Osteocyte (in vitro differentiated cells): ENCODE results near the gene WDR7. TPM values are rescaled to one million over a fixed set of nuclear protein-coding genes. Genes with fewer than 3 reads are reported as not detected.

Experiments
- DNase-seq: peaks from one replicate; pipeline ENCODE4 v3.0.0; 2021; ENCODE audit warnings: mixed read lengths; ENCODE audit not compliant: unreplicated experiment; ENCODE audit errors: extremely low spot score
- H3K27ac Mint-ChIP-seq: one replicate; pipeline ENCODE4 v1.8.0; 2021; ENCODE audit warnings: mild to moderate bottlenecking, mixed read lengths; ENCODE audit not compliant: unreplicated experiment
- H3K27me3 Mint-ChIP-seq: one replicate; pipeline ENCODE4 v1.8.0; 2021; ENCODE audit warnings: mixed read lengths; ENCODE audit not compliant: unreplicated experiment
- H3K36me3 Mint-ChIP-seq: one replicate; pipeline ENCODE4 v1.8.0; 2021; ENCODE audit warnings: mixed read lengths; ENCODE audit not compliant: unreplicated experiment
- H3K4me1 Mint-ChIP-seq: one replicate; pipeline ENCODE4 v1.8.0; 2021; ENCODE audit warnings: mixed read lengths; ENCODE audit not compliant: unreplicated experiment
- H3K4me3 Mint-ChIP-seq: one replicate; pipeline ENCODE4 v1.8.0; 2021; ENCODE audit warnings: mild to moderate bottlenecking, moderate library complexity, mixed read lengths; ENCODE audit not compliant: unreplicated experiment
- H3K9me3 Mint-ChIP-seq: one replicate; pipeline ENCODE4 v1.8.0; 2021; ENCODE audit warnings: mixed read lengths; ENCODE audit not compliant: unreplicated experiment
- total RNA-seq: library from RNA; stranded (reverse); gene quantifications from 2 replicates; pipeline ENCODE4 v1.2.1, GENCODE V29; 2021
- TF ChIP-seq, protein P1 (sequence below): fragments of 200-600 bp; sonication (generic); IDR thresholded peaks from 2 replicates; pipeline ENCODE4 v1.5.0; 2021; ENCODE audit warnings: antibody characterized with exemption, mild to moderate bottlenecking, moderate library complexity

WDR7 gene
- total RNA-seq, 1 donor from 2014 or later = 25.9 TPM

DNA sequence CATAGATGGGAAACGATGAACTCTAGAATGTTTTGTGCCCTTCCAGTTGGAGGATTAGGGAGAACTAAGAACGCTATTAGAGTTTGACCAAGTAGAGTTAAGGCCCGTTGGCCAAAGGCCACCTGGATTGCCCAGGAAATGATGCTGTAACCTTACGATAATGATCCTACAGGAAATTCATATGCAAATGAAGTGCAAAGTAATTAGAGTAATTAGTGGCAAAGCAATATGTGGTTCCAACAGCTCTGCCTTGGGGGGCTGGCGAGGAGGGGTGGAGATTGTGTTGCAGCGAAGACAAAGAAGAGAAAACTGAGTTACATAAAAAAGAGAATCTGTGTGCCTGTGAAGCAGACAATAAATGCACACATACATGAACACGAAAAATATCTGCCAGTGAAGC, 434.2 kb downstream of the WDR7 start:
- TF ChIP-seq, protein P1, sequence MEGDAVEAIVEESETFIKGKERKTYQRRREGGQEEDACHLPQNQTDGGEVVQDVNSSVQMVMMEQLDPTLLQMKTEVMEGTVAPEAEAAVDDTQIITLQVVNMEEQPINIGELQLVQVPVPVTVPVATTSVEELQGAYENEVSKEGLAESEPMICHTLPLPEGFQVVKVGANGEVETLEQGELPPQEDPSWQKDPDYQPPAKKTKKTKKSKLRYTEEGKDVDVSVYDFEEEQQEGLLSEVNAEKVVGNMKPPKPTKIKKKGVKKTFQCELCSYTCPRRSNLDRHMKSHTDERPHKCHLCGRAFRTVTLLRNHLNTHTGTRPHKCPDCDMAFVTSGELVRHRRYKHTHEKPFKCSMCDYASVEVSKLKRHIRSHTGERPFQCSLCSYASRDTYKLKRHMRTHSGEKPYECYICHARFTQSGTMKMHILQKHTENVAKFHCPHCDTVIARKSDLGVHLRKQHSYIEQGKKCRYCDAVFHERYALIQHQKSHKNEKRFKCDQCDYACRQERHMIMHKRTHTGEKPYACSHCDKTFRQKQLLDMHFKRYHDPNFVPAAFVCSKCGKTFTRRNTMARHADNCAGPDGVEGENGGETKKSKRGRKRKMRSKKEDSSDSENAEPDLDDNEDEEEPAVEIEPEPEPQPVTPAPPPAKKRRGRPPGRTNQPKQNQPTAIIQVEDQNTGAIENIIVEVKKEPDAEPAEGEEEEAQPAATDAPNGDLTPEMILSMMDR = no peak
- Mint-ChIP-seq H3K27me3 (peaks cover 5% of the 10 kb centered on the region), H3K36me3 (no peaks in the 10 kb centered on the region), H3K9me3 (peaks cover 8% of the 10 kb centered on the region), H3K4me1 (no peaks in the 10 kb centered on the region), H3K4me3 (no peak overlapping the region), H3K27ac (no peak overlapping the region)
- no peak for DNase-seq

DNA sequence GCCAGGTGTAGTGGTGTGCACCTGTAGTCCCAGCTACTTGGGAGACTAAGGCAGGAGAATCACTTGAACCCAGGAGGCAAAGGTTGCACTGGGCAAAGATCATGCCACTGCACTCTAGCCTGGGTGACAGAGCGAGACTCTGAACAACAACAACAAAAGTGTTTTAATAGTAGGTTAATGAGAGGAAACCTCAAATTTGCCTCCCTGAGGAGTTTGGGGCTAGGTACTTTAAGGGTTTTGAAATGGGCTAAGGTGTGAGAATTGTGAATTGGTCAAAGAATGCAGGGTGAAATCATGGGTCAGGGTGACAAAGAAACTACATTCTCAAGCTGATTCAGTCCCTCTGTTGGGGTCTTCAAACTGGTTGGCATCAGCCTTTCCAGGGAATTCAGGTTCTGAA, 435.0 kb downstream of the WDR7 start:
- DNase-seq = no peak
- Mint-ChIP-seq H3K9me3 (peaks cover 8% of the 10 kb centered on the region), H3K27ac (no peak overlapping the region), H3K4me1 (no peaks in the 10 kb centered on the region), H3K27me3 (peaks cover 4% of the 10 kb centered on the region), H3K4me3 (no peak overlapping the region), H3K36me3 (no peaks in the 10 kb centered on the region)
- TF ChIP-seq, protein P1 = no peak

Other genes starting within 250 kb of the WDR7 start
- gene TXNL1, start 12.8 kb upstream of the WDR7 start, total RNA-seq = 67.2 and 68.6 TPM in 2 replicates